HuH-7 (cell line): ENCODE measurements around the gene ZNF576.
"Not testable (repeated sequence)": the region's sequence is repeated elsewhere in the genome, so short reads cannot be mapped to it uniquely, and the experiment has no call there.

Source experiments
- DNase-seq: peaks from one replicate; pipeline ENCODE4 v3.0.0; 2011; ENCODE audit warnings: low spot score

The ZNF576 gene, protein sequence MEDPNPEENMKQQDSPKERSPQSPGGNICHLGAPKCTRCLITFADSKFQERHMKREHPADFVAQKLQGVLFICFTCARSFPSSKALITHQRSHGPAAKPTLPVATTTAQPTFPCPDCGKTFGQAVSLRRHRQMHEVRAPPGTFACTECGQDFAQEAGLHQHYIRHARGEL

GRCh38 chr19:43595999-43596841 lies at the start of gene ZNF576, which contains the start of gene IRGQ:
Gene ZNF576, plus strand, starts transcription at chr19:43596595. Its CDS starts 514 bp downstream, at chr19:43597109.
Gene IRGQ, minus strand, starts transcription at chr19:43596134. Its CDS starts 796 bp downstream, at chr19:43595338.
- DNase-seq = peak; percentile 98

DNA sequence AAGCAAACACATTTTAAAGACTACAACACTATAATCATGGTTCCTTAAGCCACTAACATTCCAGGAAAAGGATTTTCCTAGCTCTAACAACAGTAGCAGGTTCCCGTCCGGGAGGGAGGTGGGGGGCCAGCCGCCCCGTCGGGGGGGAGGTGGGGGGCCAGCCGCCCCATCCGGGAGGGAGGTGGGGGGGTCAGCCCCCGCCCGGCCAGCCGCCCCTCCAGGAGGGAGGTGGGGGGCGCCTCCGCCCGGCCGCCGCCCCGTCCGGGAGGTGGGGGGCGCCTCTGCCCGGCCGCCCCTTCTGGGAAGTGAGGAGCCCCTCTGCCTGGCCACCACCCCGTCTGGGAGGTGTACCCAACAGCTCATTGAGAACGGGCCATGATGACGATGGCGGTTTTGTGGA lies 48.5 kb upstream of the ZNF576 start:
- DNase-seq = not testable (repeated sequence)

GRCh38 chr19:43548706-43549105 lies 47.7 kb upstream of the ZNF576 start:
- no peak for DNase-seq

GRCh38 chr19:43551399-43552197 lies 44.8 kb upstream of the ZNF576 start:
- DNase-seq = no peak

DNA sequence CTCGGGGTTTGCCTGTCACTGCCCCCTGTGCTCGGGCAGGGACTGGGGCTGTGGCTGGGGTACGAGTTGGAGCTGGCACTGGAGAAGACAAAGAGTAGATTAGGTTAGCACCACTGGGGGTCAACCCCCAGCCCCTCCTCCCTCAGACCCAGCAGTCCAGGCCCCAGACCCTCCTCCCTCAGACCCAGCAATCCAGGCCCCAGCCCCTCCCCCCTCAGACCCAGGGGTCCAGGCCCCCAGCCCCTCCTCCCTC lies 44.3 kb upstream of the ZNF576 start:
- DNase-seq = no peak

DNA sequence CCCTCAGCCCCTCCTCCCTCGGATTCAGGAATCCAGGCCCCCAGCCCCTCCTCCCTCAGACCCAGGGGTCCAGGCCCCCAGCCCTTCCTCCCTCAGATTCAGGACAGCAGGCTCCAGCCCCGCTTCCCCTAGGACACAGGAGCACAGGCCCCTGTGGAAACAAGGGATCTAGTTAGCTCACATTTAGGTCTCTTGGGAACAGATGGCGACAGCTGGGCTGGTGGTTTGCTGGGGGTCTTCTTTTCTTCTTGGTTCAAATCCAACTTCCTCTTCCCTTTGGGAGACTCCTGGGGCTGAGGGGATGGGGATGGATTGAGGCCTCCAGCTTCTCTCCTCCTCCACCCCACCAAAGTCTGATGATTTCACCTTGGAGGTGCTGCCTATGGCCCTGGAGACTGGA lies 43.8 kb upstream of the ZNF576 start:
- no peak for DNase-seq

- no peak for DNase-seq
These were observed 42.7 kb upstream of the ZNF576 start for GRCh38 chr19:43553656-43554055.

GRCh38 chr19:43554317-43554895 lies 42.0 kb upstream of the ZNF576 start:
- DNase-seq = no peak

DNA sequence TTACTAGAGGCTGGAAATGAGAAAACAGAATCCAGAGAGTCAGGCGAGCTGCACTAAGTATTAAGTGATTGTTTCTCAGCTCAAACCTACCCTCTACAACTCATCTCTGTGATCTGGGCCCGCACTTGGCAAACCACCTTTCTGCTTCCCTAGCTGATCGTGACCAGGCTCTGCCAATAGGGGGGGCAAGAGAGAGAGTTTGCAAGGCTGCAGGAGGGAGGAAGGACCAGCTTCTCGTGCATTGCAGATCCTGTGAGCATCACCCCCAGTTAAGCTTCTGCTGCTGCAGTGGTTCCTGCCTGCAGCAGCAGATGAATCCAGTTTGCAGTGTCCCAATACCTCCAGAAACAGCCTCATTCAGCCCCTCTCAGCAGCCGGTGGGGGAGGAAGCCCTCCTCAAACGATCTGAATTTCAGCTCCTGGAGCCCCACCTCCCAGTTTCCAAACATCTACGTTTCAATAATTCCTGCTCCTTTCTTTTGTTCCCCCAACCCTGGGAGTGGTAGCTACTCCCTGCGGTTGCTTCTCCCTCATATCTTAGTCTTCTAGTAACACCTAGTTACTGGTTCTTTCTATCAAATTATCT lies 41.1 kb upstream of the ZNF576 start:
- DNase-seq = peak; percentile 87

DNA sequence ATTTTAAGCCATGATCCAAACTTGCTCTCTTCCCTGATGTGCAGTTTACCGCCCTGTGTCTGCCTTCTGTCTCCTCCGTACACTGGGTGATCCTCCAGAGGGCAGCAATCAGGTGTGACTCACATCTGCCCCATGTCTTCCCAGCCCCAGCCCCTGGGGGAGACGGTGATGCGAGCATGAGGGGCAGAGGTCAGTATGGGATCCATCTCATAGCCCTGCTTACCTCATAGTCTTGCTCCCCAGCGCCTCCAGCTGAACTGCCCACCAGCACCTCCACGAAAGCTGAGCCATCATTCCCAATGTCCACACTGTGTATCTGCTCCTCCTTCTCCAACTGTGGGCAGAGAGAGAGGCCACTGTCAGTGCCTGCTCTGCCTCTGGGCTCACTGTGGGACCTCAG lies 35.7 kb upstream of the ZNF576 start:
- DNase-seq = peak; percentile 47

DNA sequence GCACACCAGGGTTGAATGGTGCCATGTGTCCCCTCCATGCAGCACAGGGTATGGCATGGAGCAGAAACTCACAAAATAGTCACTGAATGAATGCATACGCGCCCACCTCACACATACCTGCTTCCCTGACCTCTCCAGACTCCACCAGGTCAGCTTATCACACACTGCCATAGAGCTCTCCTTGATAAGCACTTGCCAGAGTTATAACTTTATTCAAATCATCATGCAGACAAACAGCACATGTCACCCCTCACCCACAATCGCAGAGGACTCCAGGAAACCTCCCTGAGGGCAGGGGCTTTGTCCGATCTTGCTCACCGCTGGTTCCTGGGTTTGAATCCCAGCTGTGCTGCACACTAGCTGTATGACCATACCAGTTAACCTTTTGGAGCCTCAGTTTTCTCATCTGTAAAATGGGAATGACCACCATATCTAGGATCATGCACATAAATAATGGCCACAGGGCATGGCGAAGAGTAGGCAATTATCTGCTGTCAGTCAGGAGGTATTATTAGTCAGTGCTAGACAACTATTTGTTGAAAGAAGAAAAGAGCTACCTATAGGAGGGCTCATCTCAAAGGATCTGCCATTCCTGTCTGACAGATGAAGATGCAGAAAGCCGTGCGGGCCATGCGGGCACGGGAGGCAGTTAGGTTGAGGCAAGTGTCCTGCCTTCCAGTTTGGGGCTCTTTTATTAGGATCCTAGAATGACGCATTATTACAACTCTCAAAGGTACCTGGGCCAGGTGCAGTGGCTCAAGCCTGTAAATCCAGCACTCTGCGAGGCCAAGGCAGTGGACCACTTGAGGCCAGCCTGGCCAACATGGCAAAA lies 35.0 kb upstream of the ZNF576 start:
- no peak for DNase-seq

DNA sequence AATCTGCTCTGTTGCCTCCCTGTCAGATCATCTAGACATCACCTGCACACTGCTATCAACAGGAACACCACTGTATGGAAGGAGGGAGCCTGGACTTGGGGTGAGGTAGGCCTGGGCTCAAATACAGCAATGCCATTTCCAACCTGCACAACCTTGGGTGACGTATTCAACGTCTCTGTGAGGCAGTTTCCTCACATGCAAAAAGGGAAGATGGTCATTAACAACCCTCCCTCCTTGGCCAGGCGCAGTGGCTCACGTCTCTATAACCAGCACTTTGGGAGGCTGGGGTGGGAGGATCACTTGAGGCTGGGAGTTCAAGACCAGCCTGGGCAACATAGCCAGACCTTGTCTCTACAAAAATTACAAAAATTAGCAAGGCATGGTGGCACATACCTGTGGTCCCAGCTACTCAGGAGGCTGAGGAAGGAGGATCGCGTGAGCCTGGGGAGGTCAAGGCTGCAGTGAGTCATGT lies 34.1 kb upstream of the ZNF576 start:
- DNase-seq = no peak

DNA sequence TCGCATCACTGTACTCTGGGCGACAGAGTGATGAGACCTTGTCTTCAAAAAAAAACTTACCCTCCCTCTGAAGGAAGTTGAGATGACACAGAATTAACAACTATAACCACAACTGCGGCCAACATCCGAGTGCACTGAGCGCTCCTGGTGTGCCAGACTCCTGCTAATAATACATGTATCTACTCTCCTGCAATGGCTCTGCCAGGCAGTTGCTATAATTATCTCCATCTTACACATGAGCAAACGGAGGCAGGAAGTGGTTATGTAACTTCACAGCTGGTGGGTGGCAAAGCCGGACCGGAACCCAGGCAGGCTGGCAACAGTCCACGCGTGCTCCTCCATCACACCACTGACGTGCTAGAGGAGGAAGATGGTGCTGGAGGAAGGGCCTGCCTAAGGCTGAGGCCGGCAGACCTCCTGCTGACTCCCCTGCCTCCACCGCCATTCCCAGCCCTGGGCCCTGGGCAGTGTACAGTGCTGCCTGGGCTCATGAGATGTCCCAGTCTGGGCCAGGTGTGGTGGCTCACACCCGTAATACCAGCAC lies 33.6 kb upstream of the ZNF576 start:
- DNase-seq = no peak

DNA sequence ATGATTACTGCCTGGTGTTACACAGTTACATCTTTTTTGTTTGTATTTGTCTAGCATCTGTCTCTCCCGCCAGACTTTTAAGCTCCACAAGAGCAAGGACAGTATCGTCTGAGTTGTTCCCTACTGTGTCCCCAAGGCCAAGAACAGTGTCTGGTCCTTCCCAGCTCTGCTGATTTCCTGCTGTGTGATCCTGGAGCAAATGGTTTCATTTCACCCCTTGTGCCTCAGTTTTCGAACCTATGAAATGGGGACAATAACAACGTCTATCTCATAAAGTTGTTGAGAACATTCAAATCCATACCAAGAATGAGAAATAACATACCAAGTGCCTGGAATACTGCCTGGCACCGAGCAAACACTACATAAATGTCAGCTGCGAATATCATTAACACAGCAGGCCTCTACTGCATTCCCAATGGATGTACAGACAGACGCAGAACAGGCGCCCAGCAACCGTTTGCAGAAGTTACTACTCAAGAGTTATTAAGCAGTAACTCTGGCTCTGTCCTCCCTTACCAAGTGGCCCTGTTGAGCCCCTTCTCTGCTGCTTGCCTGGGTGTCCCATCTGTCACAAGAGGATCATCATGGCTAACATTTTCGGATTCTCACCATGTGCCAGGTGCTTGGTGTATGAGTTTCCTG lies 32.5 kb upstream of the ZNF576 start:
- no peak for DNase-seq

DNA sequence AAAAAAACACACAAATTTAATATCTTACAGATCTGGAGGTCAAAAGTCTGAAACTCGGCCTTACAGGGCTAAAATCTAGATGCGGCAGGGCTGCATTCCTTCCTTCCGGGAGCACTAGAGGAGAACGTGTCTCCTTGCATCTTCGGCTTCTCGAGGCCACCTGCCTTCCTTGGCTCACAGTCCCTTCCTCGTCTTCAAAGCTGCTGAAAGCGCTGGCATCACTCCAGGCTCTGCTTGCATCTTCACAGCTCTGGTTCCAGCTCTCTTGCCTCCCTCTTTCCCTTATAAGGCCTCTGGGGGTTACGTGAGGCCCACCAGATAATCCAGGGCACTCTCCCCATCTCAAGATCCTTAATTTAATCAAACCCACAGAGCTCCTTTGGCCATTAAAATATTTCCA lies 31.6 kb upstream of the ZNF576 start:
- no peak for DNase-seq

GRCh38 chr19:43569657-43570056 lies 26.7 kb upstream of the ZNF576 start:
- DNase-seq = no peak

DNA sequence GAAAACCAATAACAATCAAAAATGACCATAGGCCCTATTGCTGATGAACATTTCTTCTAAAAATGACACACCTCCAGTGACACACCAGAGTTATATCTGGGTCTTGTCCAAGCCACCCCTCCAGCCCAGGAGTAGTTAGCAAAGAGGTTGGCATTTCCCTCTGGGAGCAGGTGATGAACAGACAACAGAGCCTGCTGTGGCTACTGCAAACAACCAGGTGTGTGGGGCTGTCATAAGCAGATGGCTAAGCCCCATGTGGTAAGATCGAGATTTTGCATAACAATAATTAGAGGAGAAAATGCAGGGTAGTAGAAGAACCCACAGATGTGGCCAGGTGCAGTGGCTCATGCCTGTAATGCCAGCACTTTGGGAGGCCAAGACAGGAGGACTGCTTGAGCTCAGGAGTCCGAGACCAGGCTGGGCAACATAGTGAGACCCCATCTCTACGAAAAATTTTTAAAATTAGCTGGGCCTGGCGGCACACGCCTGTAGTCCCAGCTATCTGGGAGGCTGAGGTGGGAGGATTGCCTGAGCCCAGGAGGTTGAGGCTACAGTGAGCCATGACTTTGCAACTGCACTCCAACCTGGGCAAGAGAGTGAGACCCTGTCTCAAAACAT lies 26.1 kb upstream of the ZNF576 start:
- no peak for DNase-seq

DNA sequence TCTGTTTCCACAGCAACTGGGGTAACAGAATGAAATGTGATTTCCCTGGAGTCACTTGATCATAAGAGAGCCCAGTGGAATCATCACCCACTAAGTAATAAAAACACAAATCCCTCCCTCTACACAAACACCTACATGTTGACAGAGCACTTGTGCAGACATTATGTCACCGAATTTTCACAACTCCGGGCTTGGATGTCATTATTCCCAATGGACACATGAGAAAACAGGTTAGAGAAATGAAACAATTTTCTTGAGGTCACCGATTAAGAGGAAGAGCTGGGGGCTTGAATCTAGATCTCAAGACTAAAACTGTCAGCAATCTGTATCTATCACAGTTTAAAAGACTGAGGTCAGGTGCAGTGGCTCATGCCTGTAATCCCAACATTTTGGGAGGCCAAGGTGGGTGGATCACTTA lies 24.2 kb upstream of the ZNF576 start:
- peak; percentile 46 for DNase-seq

DNA sequence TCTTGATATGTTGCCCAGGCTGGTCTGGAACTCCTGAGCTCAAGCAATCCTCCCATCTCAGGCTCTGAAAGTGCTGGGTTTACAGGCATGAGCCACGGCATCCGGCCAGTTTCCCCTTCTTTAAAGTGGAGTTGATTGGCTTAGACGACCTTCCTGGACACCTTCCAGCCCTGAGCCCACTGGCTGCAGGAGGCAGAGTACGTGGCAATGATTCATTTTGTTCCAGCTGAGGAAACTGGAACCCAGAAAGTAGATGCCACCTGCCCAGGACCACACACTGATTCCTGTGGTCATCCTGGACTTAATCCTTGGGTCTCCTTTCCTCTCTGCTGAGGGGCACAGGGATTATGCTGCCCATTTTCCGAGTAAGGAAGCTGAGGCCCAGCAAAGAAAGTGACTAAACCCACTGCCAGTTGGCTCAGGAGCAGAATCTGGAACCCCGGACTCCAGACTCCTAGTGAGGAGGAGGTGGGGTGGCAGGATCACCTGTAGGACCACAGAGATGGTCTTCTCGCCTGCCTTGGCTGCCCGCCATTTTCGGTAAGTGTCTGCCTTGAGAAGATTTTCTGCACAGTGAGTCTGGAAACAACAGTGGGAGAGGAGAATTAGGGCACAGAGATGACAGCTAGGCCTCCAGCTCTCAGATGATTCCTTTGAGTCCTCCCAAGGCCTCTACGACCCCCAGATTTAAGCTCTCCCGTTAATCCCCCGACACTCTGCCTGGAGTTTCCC lies 21.8 kb upstream of the ZNF576 start:
- no peak for DNase-seq
